ENCODE measurements around the gene CD151. TPM values are rescaled to one million over a fixed set of nuclear protein-coding genes. Genes with fewer than 3 reads are reported as not detected.
A peak's percentile ranks its signal among the peaks of the same experiment; 100 is the strongest.

CD151 gene
- total RNA-seq, 2 experiments from 2014 or later: 20.2 to 20.8 TPM

DNA sequence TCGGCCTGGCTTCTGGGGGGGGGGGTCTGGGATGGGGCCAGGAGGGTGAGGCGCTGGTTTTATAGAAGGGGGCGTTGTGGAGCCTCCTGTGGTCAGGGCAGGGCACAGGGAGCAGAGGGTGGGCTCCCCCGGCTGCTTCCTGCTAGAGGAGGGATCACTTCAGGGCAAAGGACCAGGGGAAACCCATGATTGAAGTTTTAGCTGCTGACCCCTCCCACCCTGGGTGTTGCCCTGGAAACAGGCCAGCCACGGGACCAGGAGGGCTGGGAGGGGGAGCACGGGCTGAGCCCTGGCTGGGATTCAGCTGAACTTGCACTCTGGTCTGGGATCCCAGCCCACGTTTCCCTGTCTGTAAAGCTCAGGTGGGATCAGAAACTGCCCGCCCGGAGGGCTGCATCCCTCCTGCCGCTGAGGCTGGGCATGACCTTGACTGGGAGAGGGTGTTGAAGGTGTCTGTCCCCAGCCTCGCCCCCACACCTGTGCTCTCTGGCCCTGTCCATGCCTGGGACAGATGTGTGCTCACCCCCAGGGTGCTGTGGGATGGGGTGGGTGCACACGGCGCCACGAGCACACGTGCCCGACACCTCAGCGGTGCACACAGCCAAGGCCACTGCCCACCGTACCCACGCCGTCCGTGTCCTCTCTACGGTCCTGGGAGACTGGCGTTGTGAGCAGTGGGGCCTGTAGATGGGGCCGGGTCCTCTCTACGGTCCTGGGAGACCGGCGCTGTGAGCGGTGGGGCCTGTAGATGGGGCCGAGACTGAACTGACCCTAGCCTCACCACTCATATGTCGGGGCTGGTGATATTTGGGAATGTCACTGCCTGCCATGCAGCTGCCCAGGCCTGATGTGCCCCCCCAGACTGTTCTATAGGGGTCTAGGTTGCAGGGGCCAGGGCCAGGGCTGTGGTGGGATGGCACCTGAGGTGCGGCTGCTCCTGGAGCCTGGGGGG, 12.2 kb downstream of the CD151 start:
- H3K27ac ChIP-seq (ENCODE audit: low read depth in 1 of 2, low read length in 2 of 2): no peak overlapping the region
- peak in 4 of 14 experiments; percentile 20 to 70 (median 46) for DNase-seq
- peaks cover 55% of the 10 kb centered on the region for H3K4me1 ChIP-seq (ENCODE audit: insufficient read depth, low read length)
- no peak for ATAC-seq (ENCODE audit: poor library complexity)
- H3K27me3 Mint-ChIP-seq: peaks cover 4% of the 10 kb centered on the region
- no peak for TF ChIP-seq CTCF (IDR thresholded peaks at IDR 0.05)
- peaks cover 7 to 12% of the 10 kb centered on the region in 2 experiments for H3K27me3 ChIP-seq (ENCODE audit: control insufficient read depth in 1 of 2, insufficient read depth in 2 of 2, low read length in 2 of 2)
- H3K4me1 Mint-ChIP-seq (ENCODE audit: low read depth): peaks cover 10% of the 10 kb centered on the region
- peak overlapping the region; percentile 58 for H3K4me3 Mint-ChIP-seq
- H3K36me3 Mint-ChIP-seq (ENCODE audit: low read depth): peaks cover 10% of the 10 kb centered on the region
- CTCF ChIA-PET: no interaction called here
- H3K36me3 ChIP-seq (ENCODE audit: insufficient read depth, low read length): peaks cover 6% of the 10 kb centered on the region
- POLR2A ChIA-PET: interaction anchor here (2.5 to 7.6 kb wide), 3 partner anchors 15 to 26 kb away, joined by 8 to 71 read pairs (median 49); partner anchors contain the start of genes CD151, CRACR2B and PNPLA2
- no peaks in the 10 kb centered on the region for H3K9me3 ChIP-seq (ENCODE audit: control insufficient read depth in 1 of 2, insufficient read depth in 1 of 2, low read length in 2 of 2)
- no peak overlapping the region for H3K4me3 ChIP-seq (ENCODE audit: low read length)
- intact Hi-C loops (cut with DNase I, micrococcal nuclease): loop anchor here (5.0 to 10.0 kb wide), 5 partner anchors 80 to 730 kb away; partner anchors contain the start of genes AP2A2 (in 1 of the 2) and DUSP8 (in 1 of the 2)
- no peak overlapping the region for H3K27ac Mint-ChIP-seq
- no peaks in the 10 kb centered on the region for H3K9me3 Mint-ChIP-seq

DNA sequence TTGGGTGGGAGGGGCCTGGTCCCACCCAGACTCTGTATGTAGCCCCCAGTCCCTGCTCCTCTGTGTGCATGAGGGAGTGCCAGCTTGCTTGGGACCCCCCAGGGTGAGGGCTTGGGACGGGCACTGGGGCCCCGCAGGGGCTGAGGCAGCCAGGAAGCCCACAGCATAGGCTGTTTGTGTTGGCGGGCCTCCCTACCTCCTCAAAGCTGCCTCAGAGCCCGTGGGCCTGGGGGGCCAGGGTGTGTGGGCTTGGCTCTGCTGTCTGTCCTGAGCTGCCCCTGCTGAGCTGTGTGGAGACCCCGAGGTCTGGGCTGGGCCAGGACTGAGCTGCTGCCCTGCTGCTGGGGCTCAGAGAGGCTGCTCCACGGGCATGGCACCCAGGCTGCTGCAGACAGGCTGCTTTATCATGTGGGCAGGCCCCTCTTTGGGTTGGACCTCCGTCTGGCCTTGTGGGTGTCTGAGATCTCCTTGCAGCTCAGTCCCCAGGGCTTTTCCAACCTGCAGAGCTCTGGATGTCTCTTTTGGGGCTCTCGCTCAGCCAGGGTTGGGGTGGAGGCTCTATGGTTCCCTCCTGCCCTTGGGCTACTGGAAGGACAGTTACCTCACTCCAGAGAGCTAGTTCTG, 13.2 kb downstream of the CD151 start:
- ATAC-seq (ENCODE audit: poor library complexity) (no peak), DNase-seq (no peak)
- Mint-ChIP-seq H3K9me3 (no peaks in the 10 kb centered on the region), H3K36me3 (ENCODE audit: low read depth) (peaks cover 1% of the 10 kb centered on the region), H3K27me3 (peaks cover 4% of the 10 kb centered on the region), H3K27ac (no peak overlapping the region), H3K4me3 (no peak overlapping the region), H3K4me1 (ENCODE audit: low read depth) (peaks cover 6% of the 10 kb centered on the region)
- Histone ChIP-seq H3K27me3 (ENCODE audit: control insufficient read depth in 1 of 2, insufficient read depth in 2 of 2, low read length in 2 of 2) (peaks cover 7 to 18% of the 10 kb centered on the region in 2 experiments), H3K27ac (ENCODE audit: low read depth in 1 of 2, low read length in 2 of 2) (no peak overlapping the region), H3K4me3 (ENCODE audit: low read length) (no peak overlapping the region), H3K4me1 (ENCODE audit: insufficient read depth, low read length) (peaks cover 45% of the 10 kb centered on the region), H3K9me3 (ENCODE audit: control insufficient read depth in 1 of 2, insufficient read depth in 1 of 2, low read length in 2 of 2) (peaks cover 0 to 7% of the 10 kb centered on the region in 2 experiments), H3K36me3 (ENCODE audit: insufficient read depth, low read length) (no peaks in the 10 kb centered on the region)
- ChIA-PET POLR2A (interaction anchor here (2.5 to 7.6 kb wide), 2 partner anchors 16 to 26 kb away, joined by 8 to 71 read pairs; partner anchors contain the start of genes CD151, CRACR2B and PNPLA2), CTCF (no interaction called here)
- intact Hi-C loops (cut with DNase I, micrococcal nuclease): loop anchor here (5.0 to 10.0 kb wide), 5 partner anchors 79 to 729 kb away; partner anchors contain the start of genes AP2A2 (in 1 of the 2) and DUSP8 (in 1 of the 2)
- TF ChIP-seq CTCF (IDR thresholded peaks at IDR 0.05): no peak

- H3K4me3 Mint-ChIP-seq: peak overlapping the region; percentile 66
- Histone ChIP-seq H3K9me3 (ENCODE audit: control insufficient read depth in 1 of 2, insufficient read depth in 1 of 2, low read length in 2 of 2) (peaks cover 0 to 7% of the 10 kb centered on the region in 2 experiments), H3K27ac (ENCODE audit: low read depth in 1 of 2, low read length in 2 of 2) (no peak overlapping the region), H3K36me3 (ENCODE audit: insufficient read depth, low read length) (no peaks in the 10 kb centered on the region), H3K4me1 (ENCODE audit: insufficient read depth, low read length) (peaks cover 38% of the 10 kb centered on the region), H3K4me3 (ENCODE audit: low read length) (no peak overlapping the region), H3K27me3 (ENCODE audit: control insufficient read depth in 1 of 2, insufficient read depth in 2 of 2, low read length in 2 of 2) (peaks cover 7 to 18% of the 10 kb centered on the region in 2 experiments)
- CTCF ChIA-PET: no interaction called here
- TF ChIP-seq CTCF (IDR thresholded peaks at IDR 0.05): no peak
- intact Hi-C loops (cut with DNase I, micrococcal nuclease): loop anchor here (5.0 to 10.0 kb wide), 5 partner anchors 78 to 728 kb away; partner anchors contain the start of genes AP2A2 (in 1 of the 2) and DUSP8 (in 1 of the 2)
- H3K27ac Mint-ChIP-seq: no peak overlapping the region
- DNase-seq (no peak), ATAC-seq (ENCODE audit: poor library complexity) (no peak)
- H3K27me3 Mint-ChIP-seq: peaks cover 4% of the 10 kb centered on the region
- H3K9me3 Mint-ChIP-seq: no peaks in the 10 kb centered on the region
- POLR2A ChIA-PET: interaction anchor here (2.5 to 7.6 kb wide), 2 partner anchors 16 to 27 kb away, joined by 8 to 71 read pairs; partner anchors contain the start of genes CD151, CRACR2B and PNPLA2
- no peaks in the 10 kb centered on the region for H3K36me3 Mint-ChIP-seq (ENCODE audit: low read depth)
- peaks cover 4% of the 10 kb centered on the region for H3K4me1 Mint-ChIP-seq (ENCODE audit: low read depth)
Measured at GRCh38 chr11:846496-847098, 13.8 kb downstream of the CD151 start.

Data from CD4-positive, alpha-beta T cell (primary cell).